Stimulated activated CD4-positive, alpha-beta T cell treated with anti-CD3 and anti-CD28 coated beads, Interleukin-12 subunit alpha, Interleukin-12 subunit beta, amount 100 ng/mL, for 48 hours (primary cell): ENCODE results near the gene SH3RF2.
"Not testable (repeated sequence)": the region's sequence is repeated elsewhere in the genome, so short reads cannot be mapped to it uniquely, and the experiment has no call there.

ENCODE experiments used
- DNase-seq, 3 donors: peaks; one replicate each; pipeline ENCODE4 v3.0.0-alpha.2; 2020; ENCODE audit warnings: low read depth in 2 of 3, low spot score in 1 of 3

SH3RF2 gene

GRCh38 chr5:146076028-146076427, 139.7 kb downstream of the SH3RF2 start:
- no peak for DNase-seq

GRCh38 chr5:146076455-146076854, 140.1 kb downstream of the SH3RF2 start:
- DNase-seq: no peak

- DNase-seq: no peak
These were observed 142.2 kb downstream of the SH3RF2 start for GRCh38 chr5:146078566-146078965.

GRCh38 chr5:146079695-146080373, 143.5 kb downstream of the SH3RF2 start:
- DNase-seq: peak in 1 of 3 donors; percentile 3

- DNase-seq: no peak
These were observed 145.2 kb downstream of the SH3RF2 start for GRCh38 chr5:146081556-146081955.

GRCh38 chr5:146082798-146083197, 146.4 kb downstream of the SH3RF2 start:
- no peak for DNase-seq

- DNase-seq: no peak
These were observed 148.0 kb downstream of the SH3RF2 start for GRCh38 chr5:146084376-146084775.

- no peak for DNase-seq
These were observed 151.7 kb downstream of the SH3RF2 start for GRCh38 chr5:146088098-146088497.

GRCh38 chr5:146089287-146089686, 152.9 kb downstream of the SH3RF2 start:
- DNase-seq: no peak

- DNase-seq: no peak
These were observed 155.5 kb downstream of the SH3RF2 start for GRCh38 chr5:146091881-146092280.

- DNase-seq: no peak
These were observed 161.7 kb downstream of the SH3RF2 start for GRCh38 chr5:146098047-146098446.

- DNase-seq: no peak
These were observed 165.3 kb downstream of the SH3RF2 start for GRCh38 chr5:146101646-146102045.

- DNase-seq: no peak
These were observed 167.2 kb downstream of the SH3RF2 start for GRCh38 chr5:146103594-146103993.

GRCh38 chr5:146105477-146105876, 169.1 kb downstream of the SH3RF2 start, which contains the start of gene PLAC8L1:
TSS of gene PLAC8L1 (minus strand) at chr5:146105577. CDS start at chr5:146104311, 1,266 bp downstream.
- DNase-seq: no peak

- DNase-seq: no peak
These were observed 171.5 kb downstream of the SH3RF2 start for GRCh38 chr5:146107901-146108300.

GRCh38 chr5:146108870-146109269, 172.5 kb downstream of the SH3RF2 start:
- DNase-seq: not testable (repeated sequence)

- no peak for DNase-seq
These were observed 173.0 kb downstream of the SH3RF2 start for GRCh38 chr5:146109379-146109778.

GRCh38 chr5:146111409-146111808, 175.0 kb downstream of the SH3RF2 start:
- no peak for DNase-seq

- DNase-seq: no peak
These were observed 176.1 kb downstream of the SH3RF2 start for GRCh38 chr5:146112476-146112875.
